OCI-LY1 (cell line): ENCODE results near the gene TMF1.

Experiments used
- H2AFZ ChIP-seq: fragments of 200-600 bp; sonication (generic), shearing (Covaris generic); 2 replicates; pipeline ENCODE4 v1.6.0; 2014; ENCODE audit warnings: antibody characterized with exemption, mild to moderate bottlenecking, low read length
- H3F3A ChIP-seq: fragments of 200-600 bp; sonication (generic), shearing (Covaris generic); 2 replicates; pipeline ENCODE4 v1.6.0; 2014; ENCODE audit warnings: mild to moderate bottlenecking, antibody characterized with exemption, low read length, moderate library complexity; ENCODE audit not compliant: insufficient read depth
- H3K27ac ChIP-seq: fragments of 200-600 bp; sonication (generic); 2 replicates; pipeline ENCODE4 v1.5.1; 2014; ENCODE audit warnings: low read length, mixed run types, mild to moderate bottlenecking, low read depth; ENCODE audit not compliant: poor library complexity, severe bottlenecking
- H3K27me3 ChIP-seq: fragments of 200-600 bp; sonication (generic); 2 replicates; pipeline ENCODE4 v1.6.0; 2014; ENCODE audit warnings: antibody characterized with exemption, mild to moderate bottlenecking, low read length, moderate library complexity; ENCODE audit not compliant: insufficient read depth
- H3K36me3 ChIP-seq: fragments of 200-600 bp; sonication (generic); 2 replicates; pipeline ENCODE4 v1.6.1; 2014; ENCODE audit warnings: mild to moderate bottlenecking, antibody characterized with exemption, low read length, moderate library complexity, mixed read lengths; ENCODE audit not compliant: insufficient read depth
- H3K4me1 ChIP-seq: fragments of 200-600 bp; sonication (generic); 2 replicates; pipeline ENCODE4 v1.5.1; 2014; ENCODE audit warnings: mild to moderate bottlenecking, low read length, moderate library complexity; ENCODE audit not compliant: insufficient read depth, severe bottlenecking
- H3K4me2 ChIP-seq: fragments of 200-600 bp; sonication (generic), shearing (Covaris generic); 2 replicates; pipeline ENCODE4 v1.6.1; 2014; ENCODE audit warnings: low read length
- H3K4me3 ChIP-seq: fragments of 200-600 bp; sonication (generic); 2 replicates; pipeline ENCODE4 v1.5.1; 2014; ENCODE audit warnings: low read length, low read depth, mild to moderate bottlenecking, mixed read lengths; ENCODE audit not compliant: poor library complexity, severe bottlenecking
- H3K79me2 ChIP-seq: fragments of 200-600 bp; shearing (Covaris generic); 2 replicates; pipeline ENCODE4 v1.6.1; 2016; ENCODE audit warnings: mixed run types, low read length, mixed read lengths; ENCODE audit not compliant: insufficient read depth
- H3K9ac ChIP-seq: fragments of 200-600 bp; sonication (generic), shearing (Covaris generic); 2 replicates; pipeline ENCODE4 v1.6.1; 2014; ENCODE audit warnings: mild to moderate bottlenecking, low read length, mixed read lengths
- H3K9me2 ChIP-seq: fragments of 200-600 bp; sonication (generic), shearing (Covaris generic); 2 replicates; pipeline ENCODE4 v1.6.1; 2014; ENCODE audit warnings: low read depth, mild to moderate bottlenecking, low read length, mixed read lengths
- H3K9me3 ChIP-seq: fragments of 200-600 bp; shearing (Covaris generic); 2 replicates; pipeline ENCODE4 v1.6.1; 2014; ENCODE audit warnings: low read length, mixed read lengths
- H4K20me1 ChIP-seq: fragments of 200-600 bp; sonication (generic), shearing (Covaris generic); 2 replicates; pipeline ENCODE4 v1.6.0; 2016; ENCODE audit warnings: mild to moderate bottlenecking, low read length; ENCODE audit not compliant: insufficient read depth
- EZH2 ChIP-seq: fragments of 200-600 bp; sonication (generic), shearing (Covaris generic); IDR thresholded peaks from 2 replicates; pipeline ENCODE4 v1.8.0; 2017; ENCODE audit warnings: borderline replicate concordance, mixed run types, mild to moderate bottlenecking, antibody characterized with exemption, low read length, moderate library complexity, mixed read lengths
- TF ChIP-seq, protein P1 (sequence below): fragments of 200-600 bp; sonication (generic), shearing (Covaris generic); IDR thresholded peaks from 2 replicates; pipeline ENCODE4 v1.5.1; 2017; ENCODE audit warnings: mild to moderate bottlenecking, antibody characterized with exemption, low read length, moderate library complexity, mixed read lengths

Gene TMF1

DNA sequence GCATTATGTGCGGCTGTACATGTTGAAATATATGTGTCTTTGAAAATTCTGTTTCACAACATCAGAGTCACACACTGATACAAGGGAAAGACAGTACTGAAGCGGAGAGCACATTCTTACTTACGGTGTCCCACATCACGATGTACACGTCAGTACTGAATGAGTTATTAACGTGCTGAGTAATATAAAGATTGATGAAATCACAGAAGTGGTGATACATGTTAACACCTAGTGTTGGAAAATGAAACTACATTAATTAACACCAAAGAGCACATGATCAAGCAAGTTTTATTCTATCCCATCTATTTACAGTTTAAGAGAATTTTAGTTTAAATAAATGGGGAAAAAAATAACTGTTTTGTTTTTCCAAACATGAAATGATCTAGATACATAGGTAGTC is 54.2 kb downstream of the TMF1 start:
- no peak overlapping the region for H3K4me2 ChIP-seq
- H3K9me2 ChIP-seq = no peaks in the 10 kb centered on the region
- no peaks in the 10 kb centered on the region for H3K9me3 ChIP-seq
- no peaks in the 10 kb centered on the region for H3K79me2 ChIP-seq
- no peak overlapping the region for H2AFZ ChIP-seq
- no peaks in the 10 kb centered on the region for H3K4me1 ChIP-seq
- H3K27me3 ChIP-seq = no peaks in the 10 kb centered on the region
- H3K27ac ChIP-seq = no peak overlapping the region
- peaks cover 62% of the 10 kb centered on the region for H3K36me3 ChIP-seq
- H3F3A ChIP-seq = 0 out of 2 replicates have a peak, but pooled peaks cover 3% of the 10 kb centered on the region
- TF ChIP-seq, protein P1, sequence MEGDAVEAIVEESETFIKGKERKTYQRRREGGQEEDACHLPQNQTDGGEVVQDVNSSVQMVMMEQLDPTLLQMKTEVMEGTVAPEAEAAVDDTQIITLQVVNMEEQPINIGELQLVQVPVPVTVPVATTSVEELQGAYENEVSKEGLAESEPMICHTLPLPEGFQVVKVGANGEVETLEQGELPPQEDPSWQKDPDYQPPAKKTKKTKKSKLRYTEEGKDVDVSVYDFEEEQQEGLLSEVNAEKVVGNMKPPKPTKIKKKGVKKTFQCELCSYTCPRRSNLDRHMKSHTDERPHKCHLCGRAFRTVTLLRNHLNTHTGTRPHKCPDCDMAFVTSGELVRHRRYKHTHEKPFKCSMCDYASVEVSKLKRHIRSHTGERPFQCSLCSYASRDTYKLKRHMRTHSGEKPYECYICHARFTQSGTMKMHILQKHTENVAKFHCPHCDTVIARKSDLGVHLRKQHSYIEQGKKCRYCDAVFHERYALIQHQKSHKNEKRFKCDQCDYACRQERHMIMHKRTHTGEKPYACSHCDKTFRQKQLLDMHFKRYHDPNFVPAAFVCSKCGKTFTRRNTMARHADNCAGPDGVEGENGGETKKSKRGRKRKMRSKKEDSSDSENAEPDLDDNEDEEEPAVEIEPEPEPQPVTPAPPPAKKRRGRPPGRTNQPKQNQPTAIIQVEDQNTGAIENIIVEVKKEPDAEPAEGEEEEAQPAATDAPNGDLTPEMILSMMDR = no peak
- no peak for TF ChIP-seq EZH2
- H3K9ac ChIP-seq = no peak overlapping the region
- no peak overlapping the region for H3K4me3 ChIP-seq
- H4K20me1 ChIP-seq = no peaks in the 10 kb centered on the region

DNA sequence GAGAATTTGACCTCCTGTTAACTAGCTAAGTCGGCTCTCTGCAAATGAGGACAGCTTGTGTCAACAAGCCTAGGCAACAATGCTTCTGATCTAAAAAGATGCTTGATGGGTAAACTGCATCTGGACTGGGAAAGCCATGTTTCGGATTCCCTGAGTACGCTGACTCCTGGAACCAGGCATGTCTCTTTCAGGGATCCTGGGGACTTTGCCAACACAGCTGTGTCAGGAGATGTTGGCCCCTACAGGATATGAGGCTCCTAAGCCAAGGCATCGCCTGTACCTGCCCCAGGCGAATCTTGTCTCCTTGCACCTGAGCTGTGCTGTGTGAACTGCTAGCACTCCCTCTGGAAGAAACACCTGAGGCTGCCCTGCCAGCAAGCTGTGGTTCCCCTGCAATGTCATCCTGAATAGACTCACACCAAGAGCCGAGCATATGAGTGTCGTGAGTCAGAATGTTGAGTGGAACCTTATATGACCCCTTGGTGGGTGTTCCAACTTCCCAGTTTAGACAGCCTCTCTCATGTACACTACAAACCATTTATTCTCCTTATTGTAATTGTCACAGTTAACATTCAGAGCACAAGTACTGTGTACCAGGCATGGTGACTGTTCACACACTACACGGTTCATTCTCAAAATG is 55.7 kb downstream of the TMF1 start:
- H3K4me1 ChIP-seq = no peaks in the 10 kb centered on the region
- H3K9ac ChIP-seq = no peak overlapping the region
- no peak overlapping the region for H3K27ac ChIP-seq
- H3K79me2 ChIP-seq = no peaks in the 10 kb centered on the region
- H3K4me3 ChIP-seq = no peak overlapping the region
- no peaks in the 10 kb centered on the region for H3K9me3 ChIP-seq
- no peaks in the 10 kb centered on the region for H3K9me2 ChIP-seq
- 0 out of 2 replicates have a peak, but pooled peaks cover 3% of the 10 kb centered on the region for H3F3A ChIP-seq
- no peak overlapping the region for H3K4me2 ChIP-seq
- H4K20me1 ChIP-seq = no peaks in the 10 kb centered on the region
- no peak for TF ChIP-seq EZH2
- TF ChIP-seq, protein P1 = no peak
- peaks cover 60% of the 10 kb centered on the region for H3K36me3 ChIP-seq
- no peak overlapping the region for H2AFZ ChIP-seq
- no peaks in the 10 kb centered on the region for H3K27me3 ChIP-seq

DNA sequence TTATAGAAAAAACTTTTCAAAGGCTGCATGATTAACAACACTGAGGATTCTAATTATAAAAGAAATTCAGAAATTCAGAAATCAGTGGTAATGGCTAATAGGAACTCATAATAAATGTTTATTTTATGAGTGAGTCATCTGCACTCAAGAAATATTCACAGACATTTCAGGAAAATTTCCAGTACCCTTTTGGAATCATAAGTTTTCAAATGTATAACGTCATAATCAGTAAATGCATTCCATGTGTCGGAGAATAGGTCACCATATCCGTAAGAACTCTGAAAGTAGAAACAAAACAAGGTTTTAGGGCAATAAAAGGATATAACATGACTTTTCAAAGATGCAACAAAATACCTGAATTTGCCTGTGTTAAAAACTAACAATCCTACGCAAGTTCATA is 63.4 kb downstream of the TMF1 start:
- H3K9me3 ChIP-seq = no peaks in the 10 kb centered on the region
- TF ChIP-seq, protein P1 = no peak
- no peak for TF ChIP-seq EZH2
- peaks cover 62% of the 10 kb centered on the region for H3K36me3 ChIP-seq
- no peak overlapping the region for H3K4me3 ChIP-seq
- no peaks in the 10 kb centered on the region for H3K79me2 ChIP-seq
- H3K9me2 ChIP-seq = no peaks in the 10 kb centered on the region
- no peaks in the 10 kb centered on the region for H3K4me1 ChIP-seq
- H3K9ac ChIP-seq = no peak overlapping the region
- no peaks in the 10 kb centered on the region for H3K27me3 ChIP-seq
- H3K27ac ChIP-seq = no peak overlapping the region
- no peak overlapping the region for H2AFZ ChIP-seq
- H4K20me1 ChIP-seq = no peaks in the 10 kb centered on the region
- H3K4me2 ChIP-seq = no peak overlapping the region
- H3F3A ChIP-seq = no peaks in the 10 kb centered on the region
